Measurements from ENCODE around the gene TP53TG5.
"Not testable (repeated sequence)": the region's sequence is repeated elsewhere in the genome, so short reads cannot be mapped to it uniquely, and the experiment has no call there.

TP53TG5 gene

DNA sequence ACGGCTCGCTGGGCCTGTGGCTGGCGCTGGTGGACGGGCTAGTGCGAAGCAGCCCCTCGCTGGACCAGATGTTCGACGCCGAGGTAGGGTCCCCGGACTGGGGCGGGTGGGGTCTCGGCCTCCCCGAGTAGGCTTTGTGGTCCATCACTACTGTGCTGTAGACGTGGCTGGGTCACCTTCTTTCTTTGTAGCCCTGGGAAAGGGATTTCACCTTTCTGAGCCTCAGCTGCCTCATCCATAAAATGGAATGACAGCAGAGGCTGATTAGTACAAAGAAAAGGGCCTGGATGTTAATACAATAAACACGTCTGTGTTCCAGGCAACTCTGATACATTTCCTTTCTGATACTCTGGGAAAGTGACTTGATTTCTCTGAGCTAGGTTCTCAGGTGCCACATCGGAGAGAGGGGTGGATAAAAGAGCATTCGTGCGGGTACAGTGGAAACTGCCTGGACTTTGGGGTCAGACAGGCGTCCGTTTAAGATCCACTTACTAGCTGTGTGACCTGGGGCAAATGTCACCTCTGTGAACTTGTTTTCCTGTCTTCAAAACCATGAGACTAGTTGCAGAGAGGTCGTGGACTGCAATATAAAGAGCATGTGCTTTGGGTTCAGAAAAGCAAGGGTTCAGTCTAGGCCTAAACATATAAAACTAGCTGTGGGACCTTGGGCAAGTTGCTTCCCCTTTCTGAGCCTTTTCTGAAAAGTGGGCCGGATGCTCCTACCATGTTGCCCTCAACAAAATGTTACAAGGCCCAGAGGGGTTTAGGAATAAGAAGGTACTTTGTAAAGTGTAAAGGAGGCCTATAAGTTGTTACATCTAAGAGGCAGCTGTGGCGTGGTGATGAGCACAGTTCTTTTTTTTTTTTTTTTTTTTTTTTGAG lies 14.3 kb downstream of the TP53TG5 start:
- no peak for DNase-seq

DNA sequence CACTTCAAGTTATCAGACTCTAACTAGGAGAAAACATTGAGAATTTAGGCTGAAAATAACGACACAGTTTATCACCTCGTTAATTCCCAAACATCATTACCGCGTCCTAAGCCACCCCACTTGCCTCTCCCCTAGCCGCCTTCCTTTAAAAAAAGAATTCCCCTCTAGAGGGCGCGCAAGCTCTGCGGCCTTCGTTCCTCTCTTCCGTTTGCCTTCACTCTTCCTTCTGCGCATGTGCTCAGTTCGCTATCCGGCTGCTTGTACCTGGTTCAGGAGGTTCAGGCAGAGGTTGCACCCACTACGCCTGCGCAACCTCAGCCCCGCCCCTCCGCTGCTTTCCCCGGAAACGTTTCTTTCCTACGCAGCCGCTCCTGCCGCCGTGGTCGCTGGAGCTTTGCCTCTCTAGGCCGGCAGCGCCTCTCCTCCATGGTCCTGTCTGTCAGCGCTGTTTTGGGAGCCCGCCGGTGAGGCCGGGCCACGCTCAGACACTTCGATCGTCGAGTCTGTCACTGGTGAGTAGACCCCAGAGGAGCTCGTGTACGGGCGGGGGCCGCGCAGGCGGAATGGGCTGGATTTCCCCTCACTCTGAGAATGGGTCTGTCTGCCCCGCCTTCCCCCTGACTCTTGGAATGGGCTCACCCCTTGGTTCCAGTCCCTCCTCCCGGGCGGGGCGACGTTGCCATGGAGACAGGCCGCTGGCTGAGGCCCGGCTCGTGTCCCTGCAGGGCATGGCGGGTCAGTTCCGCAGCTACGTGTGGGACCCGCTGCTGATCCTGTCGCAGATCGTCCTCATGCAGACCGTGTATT lies 15.1 kb downstream of the TP53TG5 start, which contains the start of gene SYS1:
Gene SYS1, plus strand, starts transcription at position 353 of the 807 bp plus-strand sequence. Its CDS starts 376 bp downstream, at position 729.
- peak; percentile 95 for DNase-seq

GRCh38 chr20:45361793-45362192 lies 16.3 kb downstream of the TP53TG5 start:
- no peak for DNase-seq

DNA sequence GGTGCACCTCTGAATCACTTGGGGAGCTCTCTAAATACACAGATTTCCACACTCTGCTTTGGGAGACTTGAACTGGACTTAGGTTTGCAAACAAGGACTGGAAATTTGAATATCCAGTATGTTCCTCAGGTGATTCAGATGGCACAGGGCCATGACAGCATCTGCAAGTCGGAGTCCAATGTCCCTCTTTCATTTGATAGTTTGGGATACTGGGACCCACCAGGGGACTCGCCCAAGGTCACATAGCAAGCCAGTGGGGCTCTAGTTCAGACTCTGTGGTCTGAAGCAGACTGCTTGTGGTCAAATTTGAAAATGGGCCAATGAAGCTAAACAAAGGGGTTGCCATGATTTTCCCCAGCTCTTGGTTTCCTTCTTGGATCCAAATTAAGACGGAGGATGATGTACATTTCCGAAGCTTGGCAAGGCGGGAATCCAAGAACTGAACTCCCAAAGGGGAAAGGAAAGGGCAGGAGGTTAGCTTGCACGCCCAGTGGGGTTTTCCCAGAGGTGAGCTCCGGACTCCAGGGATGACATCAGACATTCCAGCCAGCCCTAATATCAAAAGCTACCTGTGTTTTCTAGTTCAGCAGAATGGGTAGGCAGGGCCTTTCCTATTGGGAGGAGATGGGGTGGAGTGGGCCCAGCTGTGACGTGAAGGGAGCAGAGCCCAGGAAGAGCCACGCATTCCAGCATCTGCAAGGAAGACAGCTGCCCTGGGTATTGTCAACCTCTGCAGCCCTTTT lies 18.5 kb downstream of the TP53TG5 start:
- no peak for DNase-seq

- no peak for DNase-seq
Measured at GRCh38 chr20:45359069-45359405, 19.1 kb downstream of the TP53TG5 start.

DNA sequence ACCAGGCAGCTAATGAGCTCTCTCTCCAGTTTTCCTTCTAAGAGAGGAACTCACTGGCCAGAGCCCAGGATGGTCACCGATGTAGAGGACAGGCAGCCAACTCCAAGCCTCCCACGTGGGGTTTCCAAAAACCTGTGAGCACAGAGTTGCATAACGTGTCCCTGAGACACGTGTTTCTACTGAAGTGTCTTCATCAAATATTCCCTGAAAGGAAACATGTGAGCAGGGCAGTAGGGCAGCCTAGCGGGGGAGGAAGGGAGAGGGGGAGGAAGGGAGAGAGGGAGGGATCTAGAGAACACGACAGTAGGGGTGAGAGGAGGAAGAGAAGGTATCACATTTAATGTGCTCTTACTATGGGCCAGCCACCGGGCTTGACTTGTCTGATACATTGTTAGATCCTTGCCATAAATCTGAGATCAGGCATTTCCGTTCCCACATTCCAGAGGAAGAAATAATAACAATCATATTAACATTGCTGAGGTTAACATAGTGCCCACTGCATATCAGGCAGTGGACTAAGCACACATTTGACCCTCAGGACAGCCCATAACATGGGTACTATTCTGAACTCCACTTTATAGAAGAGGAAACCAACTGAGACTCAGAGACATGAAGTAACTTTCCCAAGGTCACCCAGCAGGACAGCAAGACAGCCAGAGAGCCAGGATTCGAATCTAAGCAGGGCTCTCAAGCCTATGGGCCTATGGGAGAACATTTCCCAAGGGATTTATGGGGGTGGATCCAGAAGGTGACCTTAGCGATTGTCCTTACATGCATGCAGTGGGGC lies 19.6 kb downstream of the TP53TG5 start:
- DNase-seq = no peak

- no peak for DNase-seq
Measured at GRCh38 chr20:45355209-45356084, 22.7 kb downstream of the TP53TG5 start.

GRCh38 chr20:45354423-45355208 lies 23.5 kb downstream of the TP53TG5 start:
- no peak for DNase-seq

GRCh38 chr20:45353746-45354145 lies 24.4 kb downstream of the TP53TG5 start:
- no peak for DNase-seq

- no peak for DNase-seq
Measured at GRCh38 chr20:45352729-45353128, 25.4 kb downstream of the TP53TG5 start.

GRCh38 chr20:45350795-45351194 lies 27.3 kb downstream of the TP53TG5 start:
- not testable (repeated sequence) for DNase-seq

DNA sequence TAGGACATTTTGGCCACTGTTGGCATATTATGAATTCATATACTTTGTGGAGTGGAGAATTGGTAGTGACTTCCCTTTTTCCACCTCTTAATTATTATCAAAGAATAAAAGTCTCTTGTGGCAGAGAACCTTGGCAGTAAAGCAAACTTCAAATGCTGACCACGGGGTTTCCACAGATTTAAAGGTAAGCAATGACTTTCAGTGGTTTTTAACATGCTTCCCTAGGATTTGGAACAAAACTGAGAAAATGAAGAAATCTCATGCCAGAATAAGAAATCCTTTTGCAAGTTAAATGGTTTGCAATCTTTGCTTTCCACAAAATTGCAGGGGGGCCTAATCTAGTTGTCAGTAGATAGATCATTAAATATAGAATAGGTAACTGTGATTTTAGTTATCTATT lies 27.9 kb downstream of the TP53TG5 start:
- no peak for DNase-seq

GRCh38 chr20:45347936-45348778 lies 30.0 kb downstream of the TP53TG5 start, which contains the start of gene SDC4:
Gene SDC4 (minus strand): TSS chr20:45348424. CDS start chr20:45348384, 40 bp downstream.
- no peak for DNase-seq

GRCh38 chr20:45347297-45347935 lies 30.7 kb downstream of the TP53TG5 start:
- DNase-seq = no peak

GRCh38 chr20:45346851-45347250 lies 31.3 kb downstream of the TP53TG5 start:
- no peak for DNase-seq

DNA sequence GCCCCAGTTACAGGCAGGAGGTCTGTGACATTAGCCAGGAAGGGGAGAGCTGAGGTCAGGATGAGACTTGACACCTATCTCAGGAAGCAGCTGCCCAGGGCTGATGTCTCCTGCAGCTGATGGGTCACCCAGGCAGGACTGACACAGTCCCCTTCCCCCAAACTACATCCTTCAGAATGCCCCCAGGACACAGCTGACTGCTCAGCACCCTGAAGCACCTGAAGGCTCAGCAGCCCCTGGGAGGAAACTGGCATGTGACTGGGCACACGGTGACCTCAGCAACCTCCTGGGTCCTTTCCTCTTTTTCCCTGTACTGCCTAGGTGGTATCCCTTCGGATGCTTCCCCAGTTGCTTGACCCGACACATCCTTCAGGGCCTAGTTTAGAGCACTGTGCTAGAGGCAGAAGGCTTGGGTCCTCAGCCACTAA lies 31.8 kb downstream of the TP53TG5 start:
- DNase-seq = no peak

DNA sequence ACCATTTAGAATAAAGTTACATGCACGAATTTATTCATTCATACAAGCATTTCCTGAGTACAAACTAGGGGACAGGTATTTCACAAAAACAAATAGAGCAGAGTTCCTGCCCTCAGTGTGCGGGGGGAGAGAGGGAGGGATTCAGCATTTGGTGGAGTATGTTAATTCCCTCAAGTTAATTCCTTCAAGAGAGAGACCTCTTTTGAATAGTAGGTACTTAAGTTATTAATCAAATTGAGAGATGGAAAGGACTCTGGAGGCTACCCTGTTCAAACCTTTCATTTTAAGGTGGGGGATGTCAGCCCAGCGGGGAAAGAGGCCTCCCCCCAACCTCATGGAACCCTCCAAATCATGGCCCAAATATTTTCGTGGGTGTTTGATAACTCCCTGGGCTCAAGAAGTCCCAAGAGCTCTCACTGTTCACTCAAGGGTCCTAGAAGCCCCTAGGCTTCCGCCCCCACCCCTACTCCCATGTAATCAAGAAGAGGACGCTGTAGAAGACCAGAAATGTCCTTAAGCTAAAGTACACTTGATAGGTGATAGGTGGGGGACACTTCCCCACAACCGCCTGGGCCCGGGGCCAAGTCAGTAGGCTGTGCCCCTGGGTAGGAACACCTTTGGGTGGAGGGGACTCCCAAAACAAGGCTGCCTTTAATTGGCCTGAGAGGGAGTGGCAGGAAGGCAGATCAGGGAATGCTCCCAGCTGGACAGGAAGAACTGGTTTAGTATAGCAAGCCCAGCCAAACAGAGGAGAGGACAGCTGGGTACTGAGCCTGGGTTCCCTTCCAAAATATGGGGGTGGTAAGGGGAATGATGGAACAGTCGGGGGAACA lies 32.8 kb downstream of the TP53TG5 start:
- DNase-seq = no peak
